Thyroid gland (tissue), 4 donors: ENCODE measurements around the gene CST9L.

Experiments
- CTCF ChIP-seq, 6 experiments: fragments of 200-600 bp in 3 of 6; fragments of 450-650 bp in 3 of 6; sonication (generic) in 3 of 6; IDR thresholded peaks; one replicate each; pipeline ENCODE4 v1.5.1; 2016 to 2019; ENCODE audit warnings: antibody characterized with exemption in 6 of 6, mild to moderate bottlenecking in 2 of 6, inconsistent platforms in 1 of 6, moderate library complexity in 1 of 6
- POLR2A ChIP-seq, 2 donors: fragments of 450-650 bp; IDR thresholded peaks; one replicate each; pipeline ENCODE4 v1.6.1; 2017; ENCODE audit warnings: antibody characterized with exemption in 2 of 2, mild to moderate bottlenecking in 2 of 2, moderate library complexity in 1 of 2

- TF ChIP-seq CTCF (IDR thresholded peaks at IDR 0.05) (no peak), POLR2A (IDR thresholded peaks at IDR 0.05) (no peak)
These were observed 41.3 kb upstream of the CST9L start for GRCh38 chr20:23609486-23610109.
